ENCODE results near the gene KIAA1217.

GRCh38 chr10:24349379-24350001 is 140.6 kb downstream of the KIAA1217 start:
- TF ChIP-seq, protein P1, sequence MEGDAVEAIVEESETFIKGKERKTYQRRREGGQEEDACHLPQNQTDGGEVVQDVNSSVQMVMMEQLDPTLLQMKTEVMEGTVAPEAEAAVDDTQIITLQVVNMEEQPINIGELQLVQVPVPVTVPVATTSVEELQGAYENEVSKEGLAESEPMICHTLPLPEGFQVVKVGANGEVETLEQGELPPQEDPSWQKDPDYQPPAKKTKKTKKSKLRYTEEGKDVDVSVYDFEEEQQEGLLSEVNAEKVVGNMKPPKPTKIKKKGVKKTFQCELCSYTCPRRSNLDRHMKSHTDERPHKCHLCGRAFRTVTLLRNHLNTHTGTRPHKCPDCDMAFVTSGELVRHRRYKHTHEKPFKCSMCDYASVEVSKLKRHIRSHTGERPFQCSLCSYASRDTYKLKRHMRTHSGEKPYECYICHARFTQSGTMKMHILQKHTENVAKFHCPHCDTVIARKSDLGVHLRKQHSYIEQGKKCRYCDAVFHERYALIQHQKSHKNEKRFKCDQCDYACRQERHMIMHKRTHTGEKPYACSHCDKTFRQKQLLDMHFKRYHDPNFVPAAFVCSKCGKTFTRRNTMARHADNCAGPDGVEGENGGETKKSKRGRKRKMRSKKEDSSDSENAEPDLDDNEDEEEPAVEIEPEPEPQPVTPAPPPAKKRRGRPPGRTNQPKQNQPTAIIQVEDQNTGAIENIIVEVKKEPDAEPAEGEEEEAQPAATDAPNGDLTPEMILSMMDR (IDR thresholded peaks at IDR 0.05): no peak
- TF ChIP-seq, protein P2, sequence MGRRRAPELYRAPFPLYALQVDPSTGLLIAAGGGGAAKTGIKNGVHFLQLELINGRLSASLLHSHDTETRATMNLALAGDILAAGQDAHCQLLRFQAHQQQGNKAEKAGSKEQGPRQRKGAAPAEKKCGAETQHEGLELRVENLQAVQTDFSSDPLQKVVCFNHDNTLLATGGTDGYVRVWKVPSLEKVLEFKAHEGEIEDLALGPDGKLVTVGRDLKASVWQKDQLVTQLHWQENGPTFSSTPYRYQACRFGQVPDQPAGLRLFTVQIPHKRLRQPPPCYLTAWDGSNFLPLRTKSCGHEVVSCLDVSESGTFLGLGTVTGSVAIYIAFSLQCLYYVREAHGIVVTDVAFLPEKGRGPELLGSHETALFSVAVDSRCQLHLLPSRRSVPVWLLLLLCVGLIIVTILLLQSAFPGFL (CRISPR knock-in tag; IDR thresholded peaks at IDR 0.05; ENCODE audit: borderline replicate concordance): no peak
- TF ChIP-seq MAX (CRISPR knock-in tag; IDR thresholded peaks at IDR 0.05) (no peak), ZNF512 (CRISPR knock-in tag; IDR thresholded peaks at IDR 0.05; ENCODE audit: borderline replicate concordance) (no peak), NR2C2 (CRISPR knock-in tag; IDR thresholded peaks at IDR 0.05) (no peak), ZNF219 (CRISPR knock-in tag; IDR thresholded peaks at IDR 0.05; ENCODE audit: borderline replicate concordance) (no peak), PRDM15 (CRISPR knock-in tag; IDR thresholded peaks at IDR 0.05) (no peak)
- TF ChIP-seq, protein P3, sequence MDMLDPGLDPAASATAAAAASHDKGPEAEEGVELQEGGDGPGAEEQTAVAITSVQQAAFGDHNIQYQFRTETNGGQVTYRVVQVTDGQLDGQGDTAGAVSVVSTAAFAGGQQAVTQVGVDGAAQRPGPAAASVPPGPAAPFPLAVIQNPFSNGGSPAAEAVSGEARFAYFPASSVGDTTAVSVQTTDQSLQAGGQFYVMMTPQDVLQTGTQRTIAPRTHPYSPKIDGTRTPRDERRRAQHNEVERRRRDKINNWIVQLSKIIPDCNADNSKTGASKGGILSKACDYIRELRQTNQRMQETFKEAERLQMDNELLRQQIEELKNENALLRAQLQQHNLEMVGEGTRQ (CRISPR knock-in tag; IDR thresholded peaks at IDR 0.05): no peak
- TF ChIP-seq, protein P4, sequence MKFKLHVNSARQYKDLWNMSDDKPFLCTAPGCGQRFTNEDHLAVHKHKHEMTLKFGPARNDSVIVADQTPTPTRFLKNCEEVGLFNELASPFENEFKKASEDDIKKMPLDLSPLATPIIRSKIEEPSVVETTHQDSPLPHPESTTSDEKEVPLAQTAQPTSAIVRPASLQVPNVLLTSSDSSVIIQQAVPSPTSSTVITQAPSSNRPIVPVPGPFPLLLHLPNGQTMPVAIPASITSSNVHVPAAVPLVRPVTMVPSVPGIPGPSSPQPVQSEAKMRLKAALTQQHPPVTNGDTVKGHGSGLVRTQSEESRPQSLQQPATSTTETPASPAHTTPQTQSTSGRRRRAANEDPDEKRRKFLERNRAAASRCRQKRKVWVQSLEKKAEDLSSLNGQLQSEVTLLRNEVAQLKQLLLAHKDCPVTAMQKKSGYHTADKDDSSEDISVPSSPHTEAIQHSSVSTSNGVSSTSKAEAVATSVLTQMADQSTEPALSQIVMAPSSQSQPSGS (CRISPR knock-in tag; IDR thresholded peaks at IDR 0.05; ENCODE audit: borderline replicate concordance, low read depth): no peak
